NCI-H226 (cell line): Measurements from ENCODE around the gene TMEM198.

Source experiments
- DNase-seq: peaks from one replicate; pipeline ENCODE4 v3.0.0-alpha.2; 2015

The TMEM198 gene

DNA sequence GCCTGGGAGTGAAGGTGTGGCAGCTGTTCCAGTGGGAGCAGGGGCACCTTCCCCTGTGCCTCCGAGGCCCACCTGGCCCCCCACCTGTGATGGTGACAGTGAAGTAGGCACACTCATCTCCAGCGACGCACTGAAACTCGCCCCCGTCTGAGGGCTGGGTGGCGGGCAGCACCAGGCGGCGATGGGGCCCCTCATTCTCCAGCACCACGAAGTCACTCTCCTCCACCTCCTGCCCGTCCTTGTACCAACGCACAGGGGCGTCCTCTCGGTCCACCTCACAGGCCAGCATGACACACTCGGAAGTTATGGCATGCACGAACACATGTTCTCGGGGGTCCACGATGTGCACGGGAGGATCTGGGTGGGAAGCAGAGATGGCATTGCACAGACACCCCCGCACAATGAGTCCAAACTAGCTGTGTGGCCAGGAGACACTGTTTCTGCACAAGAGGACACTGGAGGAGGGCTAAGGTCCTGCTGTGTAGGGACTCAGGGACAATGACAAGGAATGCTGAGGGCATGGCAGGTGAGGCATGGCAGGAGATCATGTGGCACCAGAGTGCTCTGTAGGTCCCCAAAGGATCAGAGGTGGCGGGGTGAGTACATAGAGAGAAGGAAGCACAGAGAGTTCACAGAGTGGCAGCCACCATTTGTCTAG lies 19.6 kb downstream of the TMEM198 start:
- DNase-seq, result no peak

DNA sequence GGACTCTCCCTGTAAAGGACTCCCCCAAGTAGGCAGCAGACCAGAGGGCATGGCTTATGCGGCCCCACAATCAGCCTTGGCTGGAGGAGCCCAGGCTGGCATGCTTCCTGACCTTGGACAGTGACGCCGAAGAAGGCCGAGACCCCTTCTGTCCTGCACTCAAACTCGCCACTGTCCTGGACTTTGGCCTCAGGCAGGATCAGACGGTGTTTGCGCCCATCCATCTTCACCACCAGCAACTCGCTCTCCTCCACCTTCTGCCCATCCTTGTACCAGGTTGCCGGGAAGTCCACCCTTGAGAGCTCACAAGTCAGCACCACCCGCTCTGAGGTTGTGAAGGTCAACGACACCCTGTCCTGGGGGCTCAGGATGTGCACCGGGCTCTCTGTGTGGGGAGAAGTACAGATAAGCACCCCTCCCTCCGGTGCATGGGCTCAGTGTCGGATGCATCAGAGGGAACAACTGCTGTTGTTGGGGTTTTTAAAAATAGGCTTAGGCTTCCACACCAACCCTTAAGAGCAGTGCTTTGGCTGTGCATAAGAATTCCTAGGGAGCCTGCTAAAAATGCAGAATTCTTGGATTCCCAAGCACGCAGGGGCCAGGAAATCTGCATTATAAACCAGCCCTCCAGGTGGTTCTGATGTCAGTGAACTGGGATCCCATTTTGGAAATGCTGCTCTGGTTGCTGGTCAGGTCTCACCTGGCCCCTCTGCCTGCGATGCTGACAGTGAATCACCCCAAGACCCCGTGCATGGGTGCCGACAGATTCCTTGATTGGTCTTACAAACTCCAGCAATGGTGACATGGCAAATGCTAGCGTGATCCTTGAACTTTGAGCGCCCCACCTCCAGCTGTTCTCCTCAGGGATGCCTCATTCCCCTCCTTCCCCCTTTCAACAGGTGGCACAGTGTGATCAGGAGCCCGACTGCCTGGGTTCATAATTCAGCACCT lies 21.6 kb downstream of the TMEM198 start:
- no peak for DNase-seq

DNA sequence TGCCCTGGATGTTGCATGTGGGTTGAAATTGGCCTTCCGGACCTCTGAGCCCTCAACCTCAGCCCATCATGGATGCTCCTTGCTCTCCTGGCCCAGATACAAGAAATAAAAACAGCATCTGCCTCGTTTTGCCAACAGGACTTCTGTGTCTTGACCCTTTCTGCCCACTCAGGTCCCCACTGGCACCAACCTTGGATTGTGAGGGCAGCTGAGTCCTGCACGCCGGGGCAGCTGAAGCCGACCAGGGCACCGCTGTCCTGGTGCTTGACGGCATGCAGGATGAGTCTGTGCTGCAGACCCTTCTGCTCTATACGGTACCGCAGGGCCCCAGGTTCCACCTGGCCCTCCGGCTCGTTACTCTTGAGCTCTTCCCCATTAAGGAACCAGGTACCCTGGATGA lies 22.8 kb downstream of the TMEM198 start:
- no peak for DNase-seq

DNA sequence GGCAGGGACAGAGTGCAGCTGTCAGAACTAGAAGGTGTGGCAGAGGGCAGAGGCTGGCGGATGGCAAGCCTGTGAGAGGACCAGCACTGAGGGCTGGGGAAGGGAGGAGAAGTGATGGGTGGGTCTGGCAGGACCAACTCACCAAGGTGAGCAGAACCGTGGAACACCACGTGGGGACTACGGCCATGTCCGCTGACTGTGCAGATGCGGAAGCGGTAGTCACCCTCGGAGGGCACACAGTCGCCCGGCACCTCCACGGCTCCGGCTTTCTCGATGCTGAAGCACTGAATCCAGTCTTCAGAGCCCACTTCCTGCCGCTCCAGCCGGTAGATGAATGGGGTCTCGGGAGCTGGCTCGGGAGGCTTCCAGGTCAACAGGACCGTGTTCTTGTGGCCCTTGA lies 23.3 kb downstream of the TMEM198 start:
- DNase-seq, result no peak

DNA sequence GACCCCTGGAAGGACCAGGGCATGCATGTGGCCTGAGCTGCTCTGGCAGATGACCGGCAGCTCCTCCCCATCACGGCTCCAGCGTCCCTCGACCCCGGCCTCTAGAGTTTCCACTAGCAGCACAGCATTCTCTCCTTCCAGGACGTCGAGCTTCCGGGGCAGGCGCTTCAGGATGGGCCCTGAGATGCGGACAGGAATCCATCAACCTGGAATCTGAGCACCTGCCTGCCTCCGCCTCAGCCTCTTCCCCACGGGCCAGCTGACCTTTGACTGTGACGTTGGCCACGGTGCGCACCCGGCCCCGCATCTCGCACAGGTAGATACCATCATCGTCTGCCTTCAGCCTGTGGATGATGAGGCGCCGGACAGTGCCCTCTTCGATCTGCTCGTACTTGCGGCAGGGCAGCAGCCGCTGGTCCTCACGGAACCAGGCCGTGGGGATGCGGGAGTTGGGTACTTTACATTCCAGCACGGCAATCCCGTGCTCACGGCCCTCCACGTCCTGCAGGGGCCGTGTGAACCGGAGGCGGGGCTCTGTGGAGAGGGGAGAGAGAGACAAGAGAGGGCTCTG lies 24.0 kb downstream of the TMEM198 start:
- DNase-seq, result no peak

DNA sequence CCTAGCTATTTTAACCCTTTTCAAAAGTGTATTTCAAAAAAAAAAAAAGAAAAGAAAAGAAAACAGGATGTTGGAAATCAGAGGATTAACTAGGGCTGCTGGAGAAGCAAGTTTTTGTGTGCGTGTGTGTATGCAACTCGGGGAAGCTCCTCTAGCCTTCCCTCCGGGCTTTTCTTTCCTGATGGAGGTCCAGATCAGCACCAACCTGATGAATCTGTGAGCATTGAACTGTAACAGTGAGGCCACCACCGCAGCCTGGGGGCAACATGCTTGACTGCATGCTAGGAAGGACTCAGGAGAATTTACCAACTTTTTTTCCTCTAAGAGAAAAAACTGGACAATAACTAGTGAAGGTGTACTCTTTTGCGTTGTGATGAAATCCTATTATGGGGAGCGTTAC lies 25.2 kb downstream of the TMEM198 start:
- DNase-seq, result no peak

DNA sequence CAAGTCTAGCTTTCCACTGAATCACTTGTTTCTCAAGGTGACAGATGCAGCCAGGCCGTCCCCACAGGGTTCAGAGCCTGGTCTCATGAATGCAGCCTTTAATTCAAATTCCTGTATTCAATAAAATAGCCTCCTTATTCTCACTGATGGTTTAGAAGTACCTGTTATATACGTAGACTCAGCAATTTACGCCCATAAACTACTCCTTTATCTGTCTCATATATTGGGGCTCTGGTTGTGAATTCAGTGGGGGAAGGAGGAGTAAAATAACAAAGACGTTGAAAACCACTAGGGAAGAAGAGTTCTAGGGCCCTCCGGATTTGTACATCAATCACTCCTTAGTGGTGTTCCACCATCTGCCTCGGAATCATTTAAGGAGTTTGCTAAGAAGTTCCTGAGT lies 25.8 kb downstream of the TMEM198 start:
- no peak for DNase-seq

DNA sequence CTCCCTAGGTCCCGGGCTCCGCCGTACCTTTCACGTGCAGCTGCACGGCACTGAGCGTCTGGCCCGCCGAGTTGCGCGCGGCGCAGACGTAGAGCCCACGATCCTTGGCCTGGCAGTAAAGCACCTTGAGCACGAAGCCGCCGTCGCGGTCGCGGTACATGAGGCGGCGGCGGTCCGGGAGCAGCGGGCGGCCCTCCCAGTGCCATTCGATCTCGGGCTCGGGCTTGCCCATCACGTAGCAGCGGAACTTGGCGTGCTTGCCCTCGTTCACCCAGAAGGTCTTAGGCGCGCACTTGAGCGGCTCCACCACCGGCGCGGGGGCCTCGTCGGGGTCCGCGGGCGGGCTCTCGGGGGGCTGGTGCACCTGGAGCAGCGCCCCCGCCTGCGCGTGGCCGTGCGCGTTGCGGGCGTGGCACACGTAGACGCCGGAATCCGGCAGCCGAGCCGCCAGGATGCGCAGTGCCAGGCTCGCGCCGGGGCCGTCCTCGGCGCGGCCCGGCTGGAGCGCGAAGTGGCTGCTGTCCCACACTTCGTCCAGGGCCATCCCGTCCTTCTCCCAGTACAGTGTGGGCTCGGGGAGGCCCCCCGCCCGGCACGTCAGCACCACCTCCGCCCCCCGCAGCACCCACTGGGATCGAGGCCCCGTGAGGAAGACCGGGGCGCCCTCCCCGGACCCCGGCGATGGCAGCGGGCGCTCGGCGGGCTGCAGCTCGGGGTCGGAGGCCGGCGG lies 26.5 kb downstream of the TMEM198 start:
- DNase-seq, result peak; percentile 39

DNA sequence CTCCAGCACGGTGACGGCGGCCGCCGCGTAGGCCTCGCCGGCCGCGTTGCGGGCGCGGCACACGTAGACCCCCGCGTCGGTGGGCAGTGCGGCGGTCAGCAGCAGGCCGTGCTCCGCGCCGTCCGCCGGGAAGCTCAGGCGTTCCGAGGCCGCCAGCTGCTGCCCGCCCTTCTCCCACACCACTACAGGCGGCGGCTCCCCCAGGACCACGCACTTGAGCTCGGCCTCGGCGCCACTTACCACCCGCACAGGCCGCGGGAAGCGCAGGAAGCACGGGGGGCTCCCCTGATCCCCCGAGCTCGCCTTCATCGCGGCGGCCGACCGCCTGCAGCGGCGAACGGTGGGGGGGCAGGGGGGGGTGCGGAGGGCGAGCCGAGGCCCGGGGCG lies 27.1 kb downstream of the TMEM198 start:
- no peak for DNase-seq

DNA sequence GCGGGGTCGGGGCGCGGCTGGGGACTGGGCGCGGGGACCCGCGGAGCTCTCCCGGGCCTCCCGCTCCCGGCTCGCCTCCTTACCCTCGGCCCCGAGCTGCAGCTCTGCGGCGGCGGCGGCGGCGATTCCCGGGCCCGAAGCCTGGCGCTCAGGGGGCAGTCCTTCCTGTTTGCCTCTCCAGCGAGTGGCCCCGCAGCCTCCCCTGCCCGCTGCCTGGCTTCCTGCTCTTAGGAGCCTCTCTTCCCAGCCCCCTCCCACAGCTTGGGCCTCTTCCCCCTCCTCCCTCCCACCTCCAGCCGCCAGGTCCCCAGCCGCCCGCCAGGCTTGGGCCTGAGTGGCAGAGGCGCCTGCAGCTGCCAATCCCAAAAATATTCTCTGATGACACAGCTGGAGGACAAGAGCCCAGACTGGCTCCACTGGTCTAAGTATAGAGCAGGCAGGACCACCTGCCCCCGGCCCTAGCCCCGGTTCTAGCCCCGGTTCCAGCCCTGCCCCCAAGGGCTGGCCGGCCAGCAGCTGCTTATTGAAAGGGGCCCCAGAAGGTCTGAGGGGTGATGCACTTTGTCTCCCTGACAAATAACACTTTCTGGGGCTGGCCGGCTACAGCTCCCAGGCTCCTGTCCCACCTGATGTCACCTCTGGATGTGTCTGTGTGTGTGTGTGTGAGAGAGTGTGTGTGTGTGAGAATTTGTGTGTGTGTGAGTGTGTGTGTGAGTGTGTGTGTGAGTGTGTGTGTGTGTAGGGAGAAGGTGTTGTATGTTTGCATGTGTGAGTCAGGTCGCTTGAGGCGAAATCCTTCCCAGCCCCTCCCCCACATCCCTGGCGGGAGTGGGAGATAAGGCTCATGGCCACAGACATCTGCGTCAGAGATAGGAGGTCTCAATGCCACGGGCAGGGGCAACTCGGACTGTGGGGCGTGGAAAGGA lies 27.7 kb downstream of the TMEM198 start, which contains the start of gene OBSL1:
OBSL1 (minus strand) TSS at position 229 of the 926 bp plus-strand sequence. CDS start 307 bp downstream, outside the sequence.
- peak; percentile 97 for DNase-seq

DNA sequence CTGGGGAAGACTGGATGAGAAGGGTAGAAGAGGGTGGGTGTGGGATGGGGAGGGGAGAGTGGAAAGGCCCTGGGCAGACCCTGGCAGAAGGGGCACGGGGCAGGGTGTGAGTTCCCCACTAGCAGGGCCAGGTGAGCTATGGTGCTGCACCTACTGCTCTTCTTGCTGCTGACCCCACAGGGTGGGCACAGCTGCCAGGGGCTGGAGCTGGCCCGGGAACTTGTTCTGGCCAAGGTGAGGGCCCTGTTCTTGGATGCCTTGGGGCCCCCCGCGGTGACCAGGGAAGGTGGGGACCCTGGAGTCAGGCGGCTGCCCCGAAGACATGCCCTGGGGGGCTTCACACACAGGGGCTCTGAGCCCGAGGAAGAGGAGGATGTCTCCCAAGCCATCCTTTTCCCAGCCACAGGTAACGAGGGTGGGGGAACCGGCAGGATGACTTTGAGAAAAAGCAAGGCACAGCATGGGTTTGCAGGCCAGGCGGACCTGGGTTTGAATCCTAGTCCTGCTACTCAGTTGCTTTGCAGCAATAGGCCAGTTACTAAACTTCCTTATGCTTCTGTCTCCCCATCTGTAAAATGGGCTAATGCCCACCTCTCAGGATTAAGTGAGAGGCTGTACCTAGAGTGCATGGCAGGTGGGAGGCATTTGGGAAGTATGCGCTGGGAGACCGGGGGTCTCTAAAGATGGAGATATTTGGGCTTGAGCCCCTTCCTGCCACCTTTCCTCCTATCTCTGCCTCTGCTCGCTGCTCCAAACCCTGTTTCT lies 28.6 kb downstream of the TMEM198 start, which contains the start of gene INHA:
INHA (plus strand) TSS at position 74 of the 765 bp plus-strand sequence; CDS start at position 139, 65 bp downstream.
- DNase-seq, result no peak

DNA sequence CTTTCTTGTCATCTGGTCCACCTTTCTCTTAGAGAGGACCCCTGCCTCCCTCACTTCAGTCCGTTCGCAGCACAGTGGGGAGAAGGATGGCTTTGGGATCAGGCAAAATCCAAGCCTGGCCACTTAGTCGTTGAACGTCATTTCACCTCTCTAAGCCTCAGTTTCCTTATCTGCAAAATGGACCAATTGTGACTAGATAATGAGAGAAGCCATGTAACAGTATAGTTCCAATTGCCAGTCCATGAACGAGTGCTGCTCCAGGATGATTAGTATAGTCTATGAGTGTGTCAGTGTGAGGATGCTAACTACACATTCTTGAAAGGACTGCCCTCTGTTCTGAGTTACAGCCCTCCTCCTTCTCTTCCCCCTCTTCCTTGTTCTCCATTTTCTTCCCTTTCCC lies 29.3 kb downstream of the TMEM198 start:
- DNase-seq, result no peak

DNA sequence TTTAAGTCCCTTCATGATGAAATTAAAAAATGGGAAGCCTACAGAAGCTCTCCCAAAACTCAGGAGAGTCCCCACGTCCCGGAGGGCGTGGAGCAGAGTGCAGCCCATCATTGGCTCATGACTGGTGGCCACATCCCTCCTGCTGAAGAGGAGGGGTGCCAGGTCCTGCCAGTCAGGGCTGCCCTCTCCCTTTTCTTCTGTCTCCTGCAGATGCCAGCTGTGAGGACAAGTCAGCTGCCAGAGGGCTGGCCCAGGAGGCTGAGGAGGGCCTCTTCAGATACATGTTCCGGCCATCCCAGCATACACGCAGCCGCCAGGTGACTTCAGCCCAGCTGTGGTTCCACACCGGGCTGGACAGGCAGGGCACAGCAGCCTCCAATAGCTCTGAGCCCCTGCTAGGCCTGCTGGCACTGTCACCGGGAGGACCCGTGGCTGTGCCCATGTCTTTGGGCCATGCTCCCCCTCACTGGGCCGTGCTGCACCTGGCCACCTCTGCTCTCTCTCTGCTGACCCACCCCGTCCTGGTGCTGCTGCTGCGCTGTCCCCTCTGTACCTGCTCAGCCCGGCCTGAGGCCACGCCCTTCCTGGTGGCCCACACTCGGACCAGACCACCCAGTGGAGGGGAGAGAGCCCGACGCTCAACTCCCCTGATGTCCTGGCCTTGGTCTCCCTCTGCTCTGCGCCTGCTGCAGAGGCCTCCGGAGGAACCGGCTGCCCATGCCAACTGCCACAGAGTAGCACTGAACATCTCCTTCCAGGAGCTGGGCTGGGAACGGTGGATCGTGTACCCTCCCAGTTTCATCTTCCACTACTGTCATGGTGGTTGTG lies 30.9 kb downstream of the TMEM198 start:
- DNase-seq, result no peak

DNA sequence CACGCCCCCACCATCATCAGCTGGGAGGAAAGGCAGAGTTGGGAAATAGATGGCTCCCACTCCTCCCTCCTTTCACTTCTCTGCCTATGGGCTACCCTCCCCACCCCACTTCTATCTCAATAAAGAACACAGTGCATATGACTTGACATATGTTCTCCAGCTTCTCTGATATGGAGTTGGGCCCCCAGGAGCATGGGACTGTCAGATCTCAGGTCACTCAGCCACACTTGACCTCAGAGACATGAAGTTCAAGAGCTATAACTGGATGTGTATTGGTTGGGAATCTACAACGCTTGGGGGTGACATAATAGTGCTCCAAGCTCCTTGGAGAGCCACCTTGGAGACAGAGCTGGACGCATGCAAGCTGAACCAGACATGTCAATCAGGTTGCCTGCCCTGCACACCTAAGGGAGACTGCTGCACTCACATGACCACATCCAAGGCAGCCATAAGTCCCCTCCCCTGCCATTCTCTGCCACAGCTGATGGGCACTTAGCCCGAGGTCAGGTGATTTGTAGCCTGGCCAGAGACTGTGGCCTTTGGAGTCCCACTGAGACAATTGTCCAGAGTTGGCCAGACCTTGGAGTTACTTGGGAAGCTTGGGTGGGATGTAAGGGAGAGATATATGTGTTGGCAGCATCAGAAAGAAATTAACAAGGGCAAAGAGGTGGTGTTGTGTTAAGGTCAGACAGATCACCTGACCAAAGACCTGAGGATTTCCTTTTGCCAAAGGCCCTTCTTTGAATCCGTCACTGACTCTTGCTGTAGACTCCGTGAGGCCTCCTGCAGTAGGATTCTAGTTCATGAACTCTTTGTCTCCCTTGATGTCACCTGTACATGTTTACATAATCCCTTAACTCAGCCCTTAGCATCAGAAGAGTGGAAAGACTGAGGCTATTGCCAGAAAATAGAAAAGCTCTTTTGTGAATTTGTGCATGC lies 32.0 kb downstream of the TMEM198 start:
- no peak for DNase-seq

DNA sequence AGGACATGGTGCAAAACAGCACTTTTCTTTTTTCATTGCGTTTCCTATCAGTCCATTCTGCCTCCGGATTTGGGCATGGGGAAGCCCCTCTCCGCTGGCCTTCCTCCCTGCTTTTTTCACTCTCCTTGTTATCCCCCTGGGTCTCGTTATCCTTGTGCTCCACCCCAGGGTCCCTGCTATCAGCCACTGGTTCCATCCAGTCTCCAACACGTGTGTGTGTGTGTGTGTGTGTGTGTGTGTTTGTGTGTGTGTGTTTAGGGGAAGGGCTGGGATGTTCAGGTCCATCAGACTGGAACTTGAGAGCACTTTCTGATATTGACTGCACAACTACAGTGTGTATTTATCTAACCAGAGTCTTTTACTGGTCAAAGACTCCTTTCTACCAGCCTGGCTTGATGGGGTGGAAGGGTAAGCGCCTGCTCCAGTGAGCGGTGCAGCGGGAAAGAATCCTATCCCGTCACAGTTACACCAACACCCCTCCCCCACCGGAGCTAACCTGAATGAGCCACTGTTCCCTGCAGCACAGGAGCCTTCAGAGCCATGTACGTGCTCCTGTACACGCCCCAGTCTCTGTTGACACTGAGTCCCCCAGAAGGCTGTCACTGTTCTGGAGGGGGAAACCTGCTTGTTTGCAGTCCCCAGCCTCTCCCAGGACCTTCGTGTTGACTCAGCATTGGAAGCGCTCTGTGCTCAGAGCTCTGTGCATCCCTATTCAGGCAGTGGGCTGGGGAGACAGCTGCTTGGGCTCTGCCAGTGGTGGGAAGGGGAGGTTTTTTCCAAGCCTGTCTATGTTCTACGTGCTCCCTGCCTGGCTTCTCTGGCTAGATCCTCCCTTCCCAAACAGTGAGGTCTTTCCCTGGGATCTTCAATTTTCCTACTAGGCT lies 32.9 kb downstream of the TMEM198 start:
- no peak for DNase-seq

DNA sequence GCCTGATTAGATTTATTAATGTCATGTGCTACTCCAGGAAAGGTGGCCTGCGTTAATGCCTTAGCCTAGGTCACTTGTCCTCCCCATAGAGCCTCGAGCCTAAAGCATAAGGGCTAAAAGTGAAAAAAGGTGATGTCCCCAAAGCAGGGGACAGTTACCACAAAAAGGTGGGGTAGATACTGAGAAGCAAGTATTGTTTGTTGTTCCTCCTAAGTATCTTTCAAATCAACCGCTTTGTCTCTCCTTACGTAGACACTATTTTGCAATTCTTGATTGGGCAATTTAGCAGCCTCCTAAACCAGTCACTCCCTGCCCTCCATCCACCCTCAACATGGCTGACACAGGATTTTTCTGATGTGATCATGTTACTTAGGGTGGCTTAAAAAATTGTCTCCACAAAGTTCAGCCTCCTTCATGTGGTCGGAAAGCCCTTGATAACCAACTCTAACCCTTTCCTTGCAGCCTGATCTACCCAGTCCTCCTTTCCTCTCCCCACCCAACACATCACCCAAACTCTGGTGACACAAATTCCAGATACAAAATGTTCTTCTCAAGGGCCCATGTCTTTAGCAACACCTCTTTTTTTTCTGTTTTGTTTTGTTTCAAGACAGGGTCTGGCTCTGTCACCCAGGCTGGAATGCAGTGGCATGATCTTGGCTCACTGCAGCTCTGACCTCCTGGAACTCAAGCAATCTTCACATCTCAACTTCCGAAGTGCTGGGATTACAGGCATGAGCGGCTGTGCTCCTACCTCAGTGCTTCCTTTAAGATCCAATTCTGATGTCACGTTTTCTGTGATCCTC lies 35.2 kb downstream of the TMEM198 start:
- peak; percentile 12 for DNase-seq

DNA sequence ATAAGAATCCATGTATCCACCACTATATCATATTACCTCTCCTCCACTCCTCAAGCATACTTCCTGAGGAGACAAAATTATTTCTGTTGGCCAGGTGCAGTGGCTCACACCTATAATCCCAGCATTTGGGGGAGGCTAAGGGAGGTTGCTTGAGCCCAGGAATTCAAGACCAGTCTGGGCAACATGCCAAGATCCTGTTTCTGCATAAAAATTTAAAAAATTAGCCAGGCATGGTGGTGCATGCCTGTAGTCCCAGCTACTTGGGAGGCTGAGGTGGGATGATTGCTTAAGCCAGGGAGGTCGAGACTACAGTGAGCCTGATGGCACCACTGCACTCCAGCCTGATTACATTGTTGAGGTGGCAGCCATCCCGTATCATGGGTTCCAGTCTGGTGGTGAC lies 37.5 kb downstream of the TMEM198 start:
- no peak for DNase-seq
